Measurements from ENCODE around the gene UXS1.

DNA sequence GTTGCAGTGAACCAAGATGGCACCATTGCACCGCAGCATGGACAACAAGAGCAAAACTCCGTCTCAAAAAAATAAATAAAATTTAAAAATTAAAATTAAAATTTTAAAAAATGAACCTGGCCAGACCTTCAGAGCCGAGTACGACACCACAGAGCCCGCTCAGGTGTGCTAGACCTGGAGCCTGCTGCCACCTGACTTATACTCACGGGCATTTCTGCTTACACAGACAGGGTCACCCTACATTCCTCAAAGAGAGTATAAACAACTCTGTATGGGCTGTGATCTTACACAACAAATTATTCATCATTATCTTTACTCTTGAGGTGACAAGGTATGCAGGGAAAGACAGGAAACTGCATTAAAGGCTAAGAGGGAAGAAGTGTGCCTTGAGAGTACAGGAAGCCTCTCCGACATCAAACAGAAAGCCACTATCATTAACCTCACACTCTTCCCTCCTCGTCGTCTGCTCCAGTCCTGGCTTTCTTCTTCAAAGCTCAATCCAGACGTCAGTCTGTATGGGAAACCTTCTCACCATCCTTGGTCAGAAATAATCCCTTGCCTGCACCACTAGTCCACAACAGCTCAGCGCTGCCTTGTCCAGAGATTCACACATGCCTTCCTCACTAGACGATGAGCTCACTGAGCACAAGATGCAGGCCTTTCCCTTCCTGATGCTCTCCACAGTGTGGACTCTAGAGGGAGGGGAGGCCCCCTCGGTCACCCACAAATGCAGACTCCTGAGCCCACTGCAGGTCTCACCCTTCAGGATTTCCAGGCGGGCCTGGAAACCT, 56.2 kb downstream of the UXS1 start:
- TF ChIP-seq POLR2A (IDR thresholded peaks at IDR 0.05): no peak
- TF ChIP-seq, protein P1, sequence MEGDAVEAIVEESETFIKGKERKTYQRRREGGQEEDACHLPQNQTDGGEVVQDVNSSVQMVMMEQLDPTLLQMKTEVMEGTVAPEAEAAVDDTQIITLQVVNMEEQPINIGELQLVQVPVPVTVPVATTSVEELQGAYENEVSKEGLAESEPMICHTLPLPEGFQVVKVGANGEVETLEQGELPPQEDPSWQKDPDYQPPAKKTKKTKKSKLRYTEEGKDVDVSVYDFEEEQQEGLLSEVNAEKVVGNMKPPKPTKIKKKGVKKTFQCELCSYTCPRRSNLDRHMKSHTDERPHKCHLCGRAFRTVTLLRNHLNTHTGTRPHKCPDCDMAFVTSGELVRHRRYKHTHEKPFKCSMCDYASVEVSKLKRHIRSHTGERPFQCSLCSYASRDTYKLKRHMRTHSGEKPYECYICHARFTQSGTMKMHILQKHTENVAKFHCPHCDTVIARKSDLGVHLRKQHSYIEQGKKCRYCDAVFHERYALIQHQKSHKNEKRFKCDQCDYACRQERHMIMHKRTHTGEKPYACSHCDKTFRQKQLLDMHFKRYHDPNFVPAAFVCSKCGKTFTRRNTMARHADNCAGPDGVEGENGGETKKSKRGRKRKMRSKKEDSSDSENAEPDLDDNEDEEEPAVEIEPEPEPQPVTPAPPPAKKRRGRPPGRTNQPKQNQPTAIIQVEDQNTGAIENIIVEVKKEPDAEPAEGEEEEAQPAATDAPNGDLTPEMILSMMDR (IDR thresholded peaks at IDR 0.05): no peak
- TF ChIP-seq EP300 (IDR thresholded peaks at IDR 0.05; ENCODE audit: low read depth): no peak
- no peak for TF ChIP-seq POLR2AphosphoS5 (IDR thresholded peaks at IDR 0.05)

Data from transverse colon (tissue), 4 donors.